ENCODE measurements around the gene ARHGAP10.

The ARHGAP10 gene

GRCh38 chr4:148059617-148060180 is 327.8 kb downstream of the ARHGAP10 start:
- Histone ChIP-seq H3K27me3 (replicated peaks; ENCODE audit: insufficient read depth, low read length) (no peaks in the 10 kb centered on the region), H3K36me3 (replicated peaks; ENCODE audit: insufficient read depth, low read length) (no peaks in the 10 kb centered on the region), H3K4me2 (ENCODE audit: low read depth, low read length) (no peak overlapping the region), H3F3A (ENCODE audit: insufficient read depth, low read length) (no peaks in the 10 kb centered on the region), H3K79me2 (ENCODE audit: low read length) (peaks cover 19% of the 10 kb centered on the region; the same call in 1 of the 2 replicates), H3K9me3 (replicated peaks; ENCODE audit: insufficient read depth, low read length) (no peaks in the 10 kb centered on the region), H3K9ac (ENCODE audit: low read length) (no peak overlapping the region), H2AFZ (ENCODE audit: low read length) (no peak overlapping the region), H3K4me1 (ENCODE audit: low read length) (peaks cover 8% of the 10 kb centered on the region; the same call in 1 of the 2 replicates), H3K9me2 (replicated peaks; ENCODE audit: insufficient read depth, low read length) (no peaks in the 10 kb centered on the region), H4K20me1 (ENCODE audit: insufficient read depth, low read length) (no peaks in the 10 kb centered on the region), H3K4me3 (ENCODE audit: low read length) (no peak overlapping the region), H3K27ac (ENCODE audit: low read length) (no peak overlapping the region)
- TF ChIP-seq, protein P1, sequence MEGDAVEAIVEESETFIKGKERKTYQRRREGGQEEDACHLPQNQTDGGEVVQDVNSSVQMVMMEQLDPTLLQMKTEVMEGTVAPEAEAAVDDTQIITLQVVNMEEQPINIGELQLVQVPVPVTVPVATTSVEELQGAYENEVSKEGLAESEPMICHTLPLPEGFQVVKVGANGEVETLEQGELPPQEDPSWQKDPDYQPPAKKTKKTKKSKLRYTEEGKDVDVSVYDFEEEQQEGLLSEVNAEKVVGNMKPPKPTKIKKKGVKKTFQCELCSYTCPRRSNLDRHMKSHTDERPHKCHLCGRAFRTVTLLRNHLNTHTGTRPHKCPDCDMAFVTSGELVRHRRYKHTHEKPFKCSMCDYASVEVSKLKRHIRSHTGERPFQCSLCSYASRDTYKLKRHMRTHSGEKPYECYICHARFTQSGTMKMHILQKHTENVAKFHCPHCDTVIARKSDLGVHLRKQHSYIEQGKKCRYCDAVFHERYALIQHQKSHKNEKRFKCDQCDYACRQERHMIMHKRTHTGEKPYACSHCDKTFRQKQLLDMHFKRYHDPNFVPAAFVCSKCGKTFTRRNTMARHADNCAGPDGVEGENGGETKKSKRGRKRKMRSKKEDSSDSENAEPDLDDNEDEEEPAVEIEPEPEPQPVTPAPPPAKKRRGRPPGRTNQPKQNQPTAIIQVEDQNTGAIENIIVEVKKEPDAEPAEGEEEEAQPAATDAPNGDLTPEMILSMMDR (IDR thresholded peaks at IDR 0.05; ENCODE audit: low read length) = no peak
- TF ChIP-seq EZH2phosphoT487 (IDR thresholded peaks at IDR 0.05; ENCODE audit: low read length) (no peak), EZH2 (optimal IDR thresholded peaks at IDR 0.05; ENCODE audit: low read depth, low read length) (no peak)
- no peak for DNase-seq

DNA sequence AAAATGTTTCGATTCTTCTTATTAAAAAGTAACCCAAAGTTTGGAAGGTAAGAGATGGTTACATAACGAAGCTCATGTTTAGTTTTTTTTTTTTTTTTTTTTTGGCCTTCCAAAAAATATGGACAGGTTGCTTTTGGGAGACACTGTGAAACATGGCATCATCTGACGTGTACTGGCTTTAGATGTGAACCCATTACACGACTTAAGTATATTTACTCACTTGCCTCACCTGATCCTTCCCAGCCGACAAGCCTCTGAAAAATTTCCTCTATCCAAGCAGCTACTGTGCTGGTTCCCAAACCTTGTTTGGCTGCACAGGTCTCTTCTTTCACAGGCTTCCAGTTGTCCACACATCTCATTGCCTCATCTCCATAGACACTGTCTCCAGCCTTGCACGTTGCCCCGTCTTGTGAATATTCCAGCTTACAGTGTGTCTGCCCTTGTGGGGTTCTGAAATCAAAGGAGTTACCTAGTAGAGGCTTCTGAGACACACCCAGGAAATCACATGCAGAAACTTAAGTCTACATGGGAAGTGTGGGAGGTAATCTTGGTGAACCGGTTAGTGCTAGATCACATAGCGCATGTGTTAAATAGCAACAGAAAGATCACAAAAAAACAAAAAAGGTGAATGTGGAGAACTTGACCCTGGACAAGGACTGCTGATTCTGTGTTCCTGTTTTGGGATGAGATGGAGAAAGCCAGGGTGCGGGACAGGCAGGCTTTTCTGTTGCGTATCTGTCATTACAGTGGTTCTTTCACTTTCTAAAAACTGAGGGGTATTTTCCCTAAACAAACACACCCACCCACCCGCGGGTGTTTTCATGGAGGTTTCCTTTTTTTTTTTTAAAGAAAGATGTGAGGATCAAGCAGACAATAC is 328.6 kb downstream of the ARHGAP10 start:
- Histone ChIP-seq H3K4me3 (ENCODE audit: low read length) (no peak overlapping the region), H3F3A (ENCODE audit: insufficient read depth, low read length) (no peaks in the 10 kb centered on the region), H3K9me2 (replicated peaks; ENCODE audit: insufficient read depth, low read length) (no peaks in the 10 kb centered on the region), H3K36me3 (replicated peaks; ENCODE audit: insufficient read depth, low read length) (0 out of 2 replicates have a peak, but pooled peaks cover 3% of the 10 kb centered on the region), H2AFZ (ENCODE audit: low read length) (no peak overlapping the region), H3K4me1 (ENCODE audit: low read length) (peaks cover 8% of the 10 kb centered on the region; the same call in 1 of the 2 replicates), H3K4me2 (ENCODE audit: low read depth, low read length) (no peak overlapping the region), H3K9ac (ENCODE audit: low read length) (no peak overlapping the region), H3K27me3 (replicated peaks; ENCODE audit: insufficient read depth, low read length) (no peaks in the 10 kb centered on the region), H3K27ac (ENCODE audit: low read length) (no peak overlapping the region), H3K79me2 (ENCODE audit: low read length) (peaks cover 19% of the 10 kb centered on the region; the same call in 1 of the 2 replicates), H3K9me3 (replicated peaks; ENCODE audit: insufficient read depth, low read length) (no peaks in the 10 kb centered on the region), H4K20me1 (ENCODE audit: insufficient read depth, low read length) (no peaks in the 10 kb centered on the region)
- TF ChIP-seq EZH2 (optimal IDR thresholded peaks at IDR 0.05; ENCODE audit: low read depth, low read length) = no peak
- no peak for DNase-seq

GRCh38 chr4:148061141-148061481 is 329.2 kb downstream of the ARHGAP10 start:
- Histone ChIP-seq H3K27ac (ENCODE audit: low read length) (no peak overlapping the region), H3K4me3 (ENCODE audit: low read length) (no peak overlapping the region), H3K4me1 (ENCODE audit: low read length) (peaks cover 8% of the 10 kb centered on the region; the same call in 1 of the 2 replicates), H3K9me2 (replicated peaks; ENCODE audit: insufficient read depth, low read length) (no peaks in the 10 kb centered on the region), H3K27me3 (replicated peaks; ENCODE audit: insufficient read depth, low read length) (no peaks in the 10 kb centered on the region), H3F3A (ENCODE audit: insufficient read depth, low read length) (no peaks in the 10 kb centered on the region), H3K79me2 (ENCODE audit: low read length) (peaks cover 19% of the 10 kb centered on the region; the same call in 1 of the 2 replicates), H3K4me2 (ENCODE audit: low read depth, low read length) (no peak overlapping the region), H3K36me3 (replicated peaks; ENCODE audit: insufficient read depth, low read length) (0 out of 2 replicates have a peak, but pooled peaks cover 3% of the 10 kb centered on the region), H3K9ac (ENCODE audit: low read length) (no peak overlapping the region), H2AFZ (ENCODE audit: low read length) (no peak overlapping the region), H3K9me3 (replicated peaks; ENCODE audit: insufficient read depth, low read length) (no peaks in the 10 kb centered on the region), H4K20me1 (ENCODE audit: insufficient read depth, low read length) (no peaks in the 10 kb centered on the region)
- DNase-seq = no peak
- TF ChIP-seq EZH2 (optimal IDR thresholded peaks at IDR 0.05; ENCODE audit: low read depth, low read length) (no peak), EZH2phosphoT487 (IDR thresholded peaks at IDR 0.05; ENCODE audit: low read length) (no peak)
- TF ChIP-seq, protein P1 (IDR thresholded peaks at IDR 0.05; ENCODE audit: low read length) = no peak

Data from MM.1S (cell line).